ENCODE results near the gene DOCK1. TPM values are rescaled to one million over a fixed set of nuclear protein-coding genes. Genes with fewer than 3 reads are reported as not detected.

Gene DOCK1
- total RNA-seq, 4 donors from 2014 or later, result 60.6 to 136 (median 92.7) TPM

DNA sequence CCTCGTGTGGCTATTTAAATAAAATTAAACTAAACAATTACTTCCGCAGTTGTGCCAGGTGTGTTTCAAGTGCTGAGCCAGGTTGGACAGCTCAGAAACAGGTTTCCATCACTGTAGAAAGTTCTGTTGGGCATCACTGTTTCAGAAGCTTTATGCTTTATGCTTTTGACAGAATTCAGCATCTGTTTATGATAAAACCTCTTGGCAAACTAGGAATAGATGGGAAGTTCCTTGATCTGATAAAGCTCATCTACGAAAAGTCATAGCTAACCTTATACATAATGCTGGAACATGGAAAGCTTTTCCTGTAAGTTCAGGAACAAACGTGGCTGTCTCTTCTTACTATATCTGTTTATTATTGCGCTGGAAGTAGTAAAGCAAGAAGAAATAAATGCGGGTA is 143.4 kb downstream of the DOCK1 start:
- no peak for DNase-seq (ENCODE audit: low spot score in 2 of 2)
- Histone ChIP-seq H3K27me3 (no peaks in the 10 kb centered on the region), H3K4me1 (peaks cover 11% of the 10 kb centered on the region), H3K36me3 (peaks cover 31% of the 10 kb centered on the region), H3K4me3 (no peak overlapping the region), H3K27ac (no peak overlapping the region), H3K9me3 (no peaks in the 10 kb centered on the region)
- WGBS, result 84% methylated on average over 6 of the region's 6 CpGs
- TF ChIP-seq CTCF (IDR thresholded peaks at IDR 0.05) (no peak), POLR2A (IDR thresholded peaks at IDR 0.05) (no peak), EP300 (IDR thresholded peaks at IDR 0.05) (no peak), POLR2AphosphoS5 (IDR thresholded peaks at IDR 0.05) (no peak)

DNA sequence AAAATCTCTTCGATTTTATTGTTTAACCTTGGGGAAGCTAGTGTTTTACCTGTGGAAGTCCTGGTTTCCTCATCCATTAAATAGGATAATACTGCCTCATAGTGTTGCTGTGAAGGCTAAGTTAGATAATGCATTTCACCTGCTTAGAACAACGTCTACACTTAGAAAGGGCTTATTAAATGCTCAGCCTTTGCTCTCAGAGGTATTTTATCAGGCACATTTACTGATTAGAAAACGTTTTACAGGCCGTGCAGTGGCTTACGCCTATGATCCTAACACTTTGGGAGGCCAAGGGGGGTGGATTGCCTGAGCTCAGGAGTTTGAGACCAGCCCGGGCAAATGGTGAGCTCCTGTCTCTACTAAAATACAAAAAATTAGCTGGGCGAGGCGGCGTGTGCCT is 146.8 kb downstream of the DOCK1 start:
- DNase-seq (ENCODE audit: low spot score in 2 of 2), result no peak
- Histone ChIP-seq H3K27ac (no peak overlapping the region), H3K27me3 (no peaks in the 10 kb centered on the region), H3K9me3 (no peaks in the 10 kb centered on the region), H3K36me3 (peaks cover 40% of the 10 kb centered on the region), H3K4me1 (no peaks in the 10 kb centered on the region), H3K4me3 (no peak overlapping the region)
- 86% methylated on average over 9 of the region's 9 CpGs for WGBS
- TF ChIP-seq EP300 (IDR thresholded peaks at IDR 0.05) (no peak), POLR2AphosphoS5 (IDR thresholded peaks at IDR 0.05) (no peak), CTCF (IDR thresholded peaks at IDR 0.05) (no peak), POLR2A (IDR thresholded peaks at IDR 0.05) (no peak)

DNA sequence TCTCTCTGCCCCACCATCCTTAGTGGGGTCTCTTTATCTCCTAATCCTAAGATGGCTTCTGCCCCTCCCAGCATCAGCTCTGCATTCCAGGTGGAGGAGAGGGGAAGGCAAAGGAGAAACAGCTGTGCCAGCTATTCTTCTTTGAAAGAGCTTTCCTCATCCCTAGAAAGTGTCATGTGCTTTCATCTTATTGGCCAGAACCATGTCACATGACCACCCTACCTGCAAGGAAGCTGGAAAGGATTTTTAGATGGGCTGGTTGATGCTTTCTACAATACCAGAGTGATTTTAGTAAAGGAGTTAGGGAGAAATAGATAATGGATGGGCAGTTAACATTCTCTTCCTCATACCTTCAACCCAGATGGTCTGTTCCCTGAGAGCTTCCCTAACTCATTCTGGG is 150.0 kb downstream of the DOCK1 start:
- DNase-seq (ENCODE audit: low spot score in 2 of 2), result no peak
- no peak overlapping the region for H3K4me3 ChIP-seq
- no peak for TF ChIP-seq POLR2A (IDR thresholded peaks at IDR 0.05)
- no peak for TF ChIP-seq CTCF (IDR thresholded peaks at IDR 0.05)
- TF ChIP-seq POLR2AphosphoS5 (IDR thresholded peaks at IDR 0.05), result no peak
- no peak for TF ChIP-seq EP300 (IDR thresholded peaks at IDR 0.05)
- H3K4me1 ChIP-seq, result no peaks in the 10 kb centered on the region
- peaks cover 57% of the 10 kb centered on the region for H3K36me3 ChIP-seq
- peaks cover 4% of the 10 kb centered on the region for H3K9me3 ChIP-seq
- H3K27ac ChIP-seq, result no peak overlapping the region
- H3K27me3 ChIP-seq, result no peaks in the 10 kb centered on the region

- Histone ChIP-seq H3K27ac (no peak overlapping the region), H3K36me3 (peaks cover 57% of the 10 kb centered on the region), H3K4me3 (no peak overlapping the region), H3K27me3 (no peaks in the 10 kb centered on the region), H3K9me3 (peaks cover 4% of the 10 kb centered on the region), H3K4me1 (no peaks in the 10 kb centered on the region)
- no peak for DNase-seq (ENCODE audit: low spot score in 2 of 2)
- TF ChIP-seq CTCF (IDR thresholded peaks at IDR 0.05) (no peak), POLR2AphosphoS5 (IDR thresholded peaks at IDR 0.05) (no peak), POLR2A (IDR thresholded peaks at IDR 0.05) (no peak), EP300 (IDR thresholded peaks at IDR 0.05) (no peak)
Observed at GRCh38 chr10:127059314-127059713, 154.1 kb downstream of the DOCK1 start.

- Histone ChIP-seq H3K4me1 (no peaks in the 10 kb centered on the region), H3K27ac (no peak overlapping the region), H3K4me3 (no peak overlapping the region), H3K9me3 (no peaks in the 10 kb centered on the region), H3K27me3 (no peaks in the 10 kb centered on the region), H3K36me3 (peaks cover 58% of the 10 kb centered on the region)
- TF ChIP-seq POLR2A (IDR thresholded peaks at IDR 0.05) (no peak), CTCF (IDR thresholded peaks at IDR 0.05) (no peak), EP300 (IDR thresholded peaks at IDR 0.05) (no peak), POLR2AphosphoS5 (IDR thresholded peaks at IDR 0.05) (no peak)
- 84% methylated on average over 9 of the region's 9 CpGs for WGBS
- DNase-seq (ENCODE audit: low spot score in 2 of 2), result no peak
Observed at GRCh38 chr10:127063762-127064161, 158.5 kb downstream of the DOCK1 start.
